ENCODE data around the gene SLCO4A1. TPM values are rescaled to one million over a fixed set of nuclear protein-coding genes. Genes with fewer than 3 reads are reported as not detected.
"Not testable (repeated sequence)": the region's sequence is repeated elsewhere in the genome, so short reads cannot be mapped to it uniquely, and the experiment has no call there.

Gene SLCO4A1
- total RNA-seq, 2 donors from 2014 or later: 14.7 to 15.2 TPM

GRCh38 chr20:62618611-62619529 is 23.4 kb upstream of the SLCO4A1 start:
- intact Hi-C loops (cut with DNase I): loop anchor here in 1 of 2 donors (10.0 kb wide), 1 partner anchor 204 kb away; no protein-coding TSS in a partner anchor
- DNase-seq (ENCODE audit: low spot score): no peak

GRCh38 chr20:62620625-62621024 is 21.7 kb upstream of the SLCO4A1 start:
- intact Hi-C loops (cut with DNase I): no loop called here
- DNase-seq (ENCODE audit: low spot score): no peak

- intact Hi-C loops (cut with DNase I): no loop called here
- no peak for DNase-seq (ENCODE audit: low spot score)
Observed at GRCh38 chr20:62621251-62622110, 20.8 kb upstream of the SLCO4A1 start.

GRCh38 chr20:62622178-62622876 is 20.0 kb upstream of the SLCO4A1 start:
- intact Hi-C loops (cut with DNase I): no loop called here
- no peak for DNase-seq (ENCODE audit: low spot score)

- no peak for DNase-seq (ENCODE audit: low spot score)
- intact Hi-C loops (cut with DNase I): no loop called here
Observed at GRCh38 chr20:62622877-62623487, 19.3 kb upstream of the SLCO4A1 start.

GRCh38 chr20:62623488-62624324 is 18.6 kb upstream of the SLCO4A1 start:
- DNase-seq (ENCODE audit: low spot score): peak; percentile 98
- intact Hi-C loops (cut with DNase I): no loop called here

GRCh38 chr20:62624325-62624690 is 18.0 kb upstream of the SLCO4A1 start:
- DNase-seq (ENCODE audit: low spot score): no peak
- intact Hi-C loops (cut with DNase I): no loop called here

- DNase-seq (ENCODE audit: low spot score): no peak
- intact Hi-C loops (cut with DNase I): no loop called here
Observed at GRCh38 chr20:62624719-62625453, 17.4 kb upstream of the SLCO4A1 start.

- DNase-seq (ENCODE audit: low spot score): no peak
- intact Hi-C loops (cut with DNase I): no loop called here
Observed at GRCh38 chr20:62625516-62625915, 16.8 kb upstream of the SLCO4A1 start.

- intact Hi-C loops (cut with DNase I): no loop called here
- DNase-seq (ENCODE audit: low spot score): no peak
Observed at GRCh38 chr20:62625921-62626547, 16.3 kb upstream of the SLCO4A1 start.

- intact Hi-C loops (cut with DNase I): not testable (repeated sequence)
Observed at GRCh38 chr20:62627425-62627824, 14.9 kb upstream of the SLCO4A1 start.

GRCh38 chr20:62627901-62628612 is 14.2 kb upstream of the SLCO4A1 start:
- intact Hi-C loops (cut with DNase I): no loop called here
- no peak for DNase-seq (ENCODE audit: low spot score)

More at GRCh38 chr20:62627425-62627824, 14.9 kb upstream of the SLCO4A1 start:
- not testable (repeated sequence) for DNase-seq (ENCODE audit: low spot score)

- intact Hi-C loops (cut with DNase I): no loop called here
- DNase-seq (ENCODE audit: low spot score): no peak
Observed at GRCh38 chr20:62628691-62629090, 13.6 kb upstream of the SLCO4A1 start.

- DNase-seq (ENCODE audit: low spot score): no peak
Observed at GRCh38 chr20:62629864-62630470, 12.3 kb upstream of the SLCO4A1 start.

GRCh38 chr20:62631336-62632308 is 10.7 kb upstream of the SLCO4A1 start:
- intact Hi-C loops (cut with DNase I): no loop called here
- DNase-seq (ENCODE audit: low spot score): no peak

More at GRCh38 chr20:62629864-62630470, 12.3 kb upstream of the SLCO4A1 start:
- intact Hi-C loops (cut with DNase I): no loop called here

Data from posterior vena cava (tissue), 2 donors.